ENCODE measurements around the gene NDUFAF4.
"Not testable (repeated sequence)": the region's sequence is repeated elsewhere in the genome, so short reads cannot be mapped to it uniquely, and the experiment has no call there.

NDUFAF4 gene

GRCh38 chr6:96899019-96899418, 1.3 kb upstream of the NDUFAF4 start:
- no peak for DNase-seq (ENCODE audit: low read depth in 2 of 2)

GRCh38 chr6:96898241-96898851, 655 bp upstream of the NDUFAF4 start:
- DNase-seq (ENCODE audit: low read depth in 2 of 2), result no peak

- DNase-seq (ENCODE audit: low read depth in 2 of 2), result no peak
Measured at GRCh38 chr6:96889146-96889545, 8.5 kb downstream of the NDUFAF4 start.

GRCh38 chr6:96888745-96889144, 8.9 kb downstream of the NDUFAF4 start:
- no peak for DNase-seq (ENCODE audit: low read depth in 2 of 2)

- no peak for DNase-seq (ENCODE audit: low read depth in 2 of 2)
Measured at GRCh38 chr6:96886519-96886918, 11.2 kb downstream of the NDUFAF4 start.

GRCh38 chr6:96885187-96885631, 12.5 kb downstream of the NDUFAF4 start:
- not testable (repeated sequence) for DNase-seq (ENCODE audit: low read depth in 2 of 2)

GRCh38 chr6:96878143-96878542, 19.5 kb downstream of the NDUFAF4 start:
- DNase-seq (ENCODE audit: low read depth in 2 of 2), result no peak

- no peak for DNase-seq (ENCODE audit: low read depth in 2 of 2)
Measured at GRCh38 chr6:96876886-96877545, 20.7 kb downstream of the NDUFAF4 start.

- no peak for DNase-seq (ENCODE audit: low read depth in 2 of 2)
Measured at GRCh38 chr6:96872976-96873375, 24.7 kb downstream of the NDUFAF4 start.

- no peak for DNase-seq (ENCODE audit: low read depth in 2 of 2)
Measured at GRCh38 chr6:96865055-96865405, 32.7 kb downstream of the NDUFAF4 start.

- DNase-seq (ENCODE audit: low read depth in 2 of 2), result no peak
Measured at GRCh38 chr6:96864216-96865054, 33.3 kb downstream of the NDUFAF4 start.

GRCh38 chr6:96862560-96862959, 35.1 kb downstream of the NDUFAF4 start:
- DNase-seq (ENCODE audit: low read depth in 2 of 2), result no peak

- no peak for DNase-seq (ENCODE audit: low read depth in 2 of 2)
Measured at GRCh38 chr6:96861588-96861987, 36.1 kb downstream of the NDUFAF4 start.

GRCh38 chr6:96856856-96857255, 40.8 kb downstream of the NDUFAF4 start:
- no peak for DNase-seq (ENCODE audit: low read depth in 2 of 2)

GRCh38 chr6:96853083-96853482, 44.6 kb downstream of the NDUFAF4 start:
- no peak for DNase-seq (ENCODE audit: low read depth in 2 of 2)

GRCh38 chr6:96852605-96853004, 45.1 kb downstream of the NDUFAF4 start:
- DNase-seq (ENCODE audit: low read depth in 2 of 2), result no peak

GRCh38 chr6:96851858-96852257, 45.8 kb downstream of the NDUFAF4 start:
- no peak for DNase-seq (ENCODE audit: low read depth in 2 of 2)

GRCh38 chr6:96849615-96850014, 48.1 kb downstream of the NDUFAF4 start:
- no peak for DNase-seq (ENCODE audit: low read depth in 2 of 2)

GRCh38 chr6:96844530-96844929, 53.2 kb downstream of the NDUFAF4 start:
- no peak for DNase-seq (ENCODE audit: low read depth in 2 of 2)

GRCh38 chr6:96841345-96841744, 56.3 kb downstream of the NDUFAF4 start:
- DNase-seq (ENCODE audit: low read depth in 2 of 2), result no peak
